GM21786 (cell line): ENCODE measurements around the gene BBX.
A peak's percentile ranks its signal among the peaks of the same experiment; 100 is the strongest.

ENCODE experiments used
- ATAC-seq: cut with Tn5 transposase; IDR thresholded peaks from one replicate; pipeline ENCODE4 v1.9.1; 2021; ENCODE audit not compliant: unreplicated experiment

The BBX gene

DNA sequence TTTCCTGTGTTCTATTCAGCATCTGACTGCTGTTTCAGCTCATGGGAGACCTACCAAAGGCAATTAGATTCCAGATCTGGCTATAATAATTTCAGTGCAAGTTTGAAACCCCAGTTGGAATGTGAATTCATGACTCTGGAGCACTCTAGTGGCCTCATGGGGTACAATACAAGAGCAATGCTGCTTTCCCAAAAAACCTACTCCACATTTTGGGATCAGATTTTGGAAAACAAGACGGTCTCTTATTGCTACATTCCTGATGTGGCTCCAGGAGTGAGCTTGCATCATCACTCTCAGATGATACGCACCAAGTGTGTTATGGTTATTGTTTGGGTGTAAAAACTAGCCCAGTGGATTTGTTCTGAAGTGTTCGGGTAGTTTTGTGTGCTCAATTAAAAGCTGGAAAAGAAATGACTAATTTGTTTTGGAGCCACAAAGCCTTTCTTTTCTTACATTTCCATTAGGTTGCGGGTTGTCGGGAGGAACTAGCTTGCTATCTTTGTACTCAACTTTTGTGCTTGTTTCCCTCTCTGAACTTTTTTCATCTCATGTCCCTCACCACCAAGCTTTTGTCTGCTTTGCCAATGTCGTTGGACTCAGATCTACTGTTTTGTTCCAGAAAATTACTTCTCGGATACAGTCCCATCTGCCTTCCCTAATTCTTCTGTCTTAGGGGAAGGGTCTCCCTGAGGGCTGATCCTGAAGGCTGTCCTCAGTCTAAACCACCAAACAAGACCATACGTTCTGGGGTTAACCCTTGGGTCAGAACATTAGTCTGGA, 272.1 kb downstream of the BBX start:
- ATAC-seq = no peak

DNA sequence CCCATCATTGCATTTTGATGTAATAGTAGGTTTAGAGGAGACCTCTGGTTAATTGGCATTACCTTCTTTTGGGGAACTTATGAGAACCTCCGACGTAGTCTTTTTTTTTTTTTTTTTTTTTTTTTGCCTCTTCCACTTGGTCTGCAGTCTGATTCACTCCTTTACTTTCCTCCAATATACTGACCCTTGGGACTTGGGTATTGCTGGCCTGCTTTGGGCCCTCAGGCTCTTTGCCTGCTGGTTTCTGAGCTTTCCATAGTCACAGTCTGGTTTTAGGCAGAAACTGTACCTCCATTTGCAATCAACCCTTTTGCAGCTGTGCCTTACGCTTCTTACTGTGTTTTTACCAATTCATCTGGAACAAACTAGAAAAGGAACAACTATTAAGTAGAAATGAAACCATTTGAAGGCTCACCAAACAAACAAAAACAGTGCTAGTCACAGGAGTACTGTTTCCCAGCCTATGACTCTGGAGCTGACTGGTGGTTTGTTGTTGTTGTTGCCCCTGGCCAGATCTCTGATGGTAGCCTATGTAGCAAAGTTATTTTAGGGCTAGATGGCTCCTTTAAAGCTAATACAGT, 272.8 kb downstream of the BBX start:
- no peak for ATAC-seq

DNA sequence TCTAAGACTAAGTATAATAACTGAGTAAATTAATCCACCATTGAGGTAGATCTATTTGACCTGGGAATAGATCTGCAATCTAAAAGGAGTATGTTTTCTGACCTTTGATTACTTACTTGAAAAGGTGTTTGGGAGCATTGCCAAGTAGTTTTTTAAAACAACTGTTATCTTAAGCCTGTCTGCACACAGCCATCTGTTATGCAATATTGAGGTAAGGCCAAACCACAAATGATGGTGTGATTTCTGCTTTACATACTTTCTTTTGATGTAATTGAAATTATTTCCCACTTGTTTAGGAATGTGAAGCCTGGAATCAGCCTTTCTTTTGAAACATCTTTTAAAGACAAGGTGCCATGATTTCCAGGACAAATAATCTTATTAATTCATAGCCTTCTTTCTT, 274.0 kb downstream of the BBX start:
- no peak for ATAC-seq

DNA sequence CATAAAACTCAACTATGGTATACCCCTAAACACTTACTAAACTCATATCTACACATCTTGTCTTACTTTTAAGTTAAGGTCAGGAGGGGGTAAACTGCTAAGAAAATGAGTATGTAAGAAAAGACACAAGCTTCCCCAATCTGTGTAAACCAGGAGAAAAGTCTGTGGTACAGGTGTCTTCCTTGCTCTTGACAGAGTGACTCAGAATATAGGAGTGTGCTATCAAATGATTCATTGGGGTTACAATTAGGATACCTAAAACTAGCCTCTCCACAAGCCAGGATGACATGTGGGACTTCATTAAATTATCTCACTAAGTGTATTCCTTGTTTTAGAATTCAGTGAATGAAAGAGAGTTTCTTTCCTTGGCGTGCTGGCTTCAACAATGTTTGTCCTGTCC, 274.8 kb downstream of the BBX start:
- ATAC-seq = no peak

DNA sequence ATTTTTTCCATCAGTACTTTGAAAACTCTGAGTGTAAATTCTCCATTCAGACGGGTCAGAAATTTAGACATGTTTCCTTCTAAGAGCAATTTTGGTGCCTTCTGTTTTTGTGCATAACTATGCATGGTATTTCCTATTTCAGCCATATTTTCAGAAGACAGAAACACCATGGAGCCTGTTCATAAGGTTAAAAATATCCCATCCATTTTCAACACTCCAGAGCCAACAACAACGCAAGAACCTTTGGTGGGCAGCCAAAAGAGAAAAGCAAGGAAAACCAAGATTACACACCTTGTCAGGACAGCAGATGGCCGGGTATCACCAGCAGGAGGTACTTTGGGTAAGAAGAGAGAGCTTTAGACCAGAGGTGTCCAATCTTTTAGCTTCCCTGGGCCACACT, 275.6 kb downstream of the BBX start:
- ATAC-seq = no peak

DNA sequence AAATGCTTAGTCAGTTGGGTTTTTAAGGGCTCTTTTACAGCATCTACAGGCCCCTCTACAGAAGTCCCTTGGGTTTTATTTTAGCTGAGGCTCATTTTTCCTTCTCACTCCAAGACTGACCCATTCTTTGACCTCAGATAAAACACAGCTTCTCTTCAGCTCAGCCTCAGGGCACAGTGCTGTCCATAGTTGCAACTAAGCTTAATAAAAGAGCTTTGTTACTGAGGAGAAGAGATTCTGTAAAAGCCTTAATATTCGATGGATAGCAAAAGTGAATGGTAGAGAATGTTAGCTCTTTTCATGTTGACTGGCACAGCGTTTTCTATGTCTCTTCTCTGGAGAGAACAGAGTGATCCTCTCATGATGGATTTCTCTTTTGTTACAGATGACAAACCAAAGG, 277.9 kb downstream of the BBX start:
- no peak for ATAC-seq

DNA sequence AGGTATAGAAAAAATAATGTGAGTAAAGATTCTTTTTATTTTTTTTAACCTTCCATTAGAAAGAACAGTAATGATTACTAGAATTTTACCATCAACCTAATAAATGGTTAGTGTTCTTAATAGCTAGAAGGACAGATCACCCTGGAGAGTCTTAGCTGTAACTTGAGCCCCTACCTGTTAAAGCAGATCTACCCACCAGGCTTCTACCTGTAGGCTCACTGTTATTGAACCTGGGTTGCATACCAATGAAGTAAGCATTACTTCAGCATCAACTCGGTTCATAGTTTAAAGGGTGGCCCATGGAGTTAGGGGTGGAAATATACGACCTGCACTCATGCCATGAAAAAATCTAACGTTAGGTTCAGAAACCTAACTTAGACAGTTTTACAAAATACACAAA, 280.4 kb downstream of the BBX start:
- ATAC-seq = no peak

DNA sequence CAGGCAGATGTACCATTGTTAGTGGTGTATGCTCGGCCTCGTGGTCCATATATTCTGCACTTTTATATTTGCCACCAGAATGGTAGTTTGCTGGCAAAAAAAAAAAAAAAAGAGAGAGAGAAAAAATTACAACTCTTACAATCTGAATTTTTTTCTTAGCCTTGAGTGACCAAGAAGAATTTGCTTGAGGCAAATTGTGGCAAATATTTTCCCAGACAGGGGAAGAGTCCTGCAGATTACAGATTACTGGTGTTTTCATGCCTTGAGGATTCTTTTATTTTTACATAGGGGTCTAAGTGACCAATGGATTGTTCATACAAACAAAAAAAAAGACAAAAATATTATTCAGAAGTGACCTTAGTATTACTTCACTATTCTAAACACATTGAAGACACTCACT, 283.3 kb downstream of the BBX start:
- ATAC-seq = no peak

DNA sequence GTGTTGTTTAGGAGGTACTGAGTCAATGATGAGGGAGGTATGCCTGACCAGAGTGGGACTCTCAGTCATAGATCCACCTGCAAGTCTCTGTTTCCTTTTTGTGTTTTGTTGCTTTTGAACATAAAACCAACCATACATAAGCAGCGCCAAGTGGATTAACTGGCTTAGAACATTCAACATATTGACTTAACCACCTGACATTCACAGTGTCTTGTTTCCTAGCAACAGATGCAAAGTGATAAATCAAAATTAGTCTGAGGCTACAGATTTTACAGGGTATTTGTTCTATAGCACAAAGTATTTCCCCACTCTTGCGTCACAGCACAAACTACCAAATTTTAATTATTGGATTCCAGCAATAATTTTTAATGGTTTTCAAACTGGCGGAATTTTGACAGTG, 283.8 kb downstream of the BBX start:
- no peak for ATAC-seq

DNA sequence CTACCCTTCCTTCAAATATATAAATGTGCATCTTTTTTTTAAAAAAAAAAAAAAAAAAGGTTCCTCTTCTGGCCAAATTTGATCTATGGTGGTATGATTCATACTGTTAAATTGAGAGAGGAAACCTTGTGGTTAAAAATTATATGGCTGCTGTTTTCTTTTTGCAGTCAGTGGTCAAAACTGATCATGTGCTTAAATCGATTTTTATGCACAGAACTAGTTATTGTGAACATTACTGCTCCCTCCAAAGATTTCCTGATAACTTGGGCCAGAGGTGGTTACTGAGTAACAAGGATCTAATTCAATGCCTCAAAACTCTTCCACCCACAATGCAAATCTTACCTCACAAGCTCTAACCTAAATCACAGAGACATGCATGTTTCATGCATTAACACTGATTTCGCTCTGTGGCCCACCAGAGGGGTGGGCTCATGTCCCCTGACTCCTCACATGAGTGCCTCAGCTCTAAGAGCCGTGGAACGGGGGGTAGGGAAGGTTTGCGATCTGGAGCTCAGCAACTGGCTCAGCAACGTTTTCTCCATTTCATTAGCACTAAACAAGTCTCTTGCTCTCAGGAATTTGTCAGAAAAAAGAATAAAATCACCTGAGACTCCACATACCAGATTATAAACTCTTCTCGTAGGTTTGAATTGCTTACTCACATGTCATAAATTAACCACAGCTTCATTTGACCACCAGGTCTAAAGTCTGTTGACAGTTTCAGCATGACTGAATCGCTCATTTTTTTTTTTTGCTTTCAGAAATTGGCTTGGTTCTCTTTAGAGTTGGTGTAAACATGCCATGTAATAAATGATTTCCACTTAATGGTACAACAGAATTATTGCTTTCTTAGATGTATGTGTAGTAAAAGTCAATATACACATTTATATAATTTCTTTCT, 287.7 kb downstream of the BBX start:
- ATAC-seq = peak; percentile 49

DNA sequence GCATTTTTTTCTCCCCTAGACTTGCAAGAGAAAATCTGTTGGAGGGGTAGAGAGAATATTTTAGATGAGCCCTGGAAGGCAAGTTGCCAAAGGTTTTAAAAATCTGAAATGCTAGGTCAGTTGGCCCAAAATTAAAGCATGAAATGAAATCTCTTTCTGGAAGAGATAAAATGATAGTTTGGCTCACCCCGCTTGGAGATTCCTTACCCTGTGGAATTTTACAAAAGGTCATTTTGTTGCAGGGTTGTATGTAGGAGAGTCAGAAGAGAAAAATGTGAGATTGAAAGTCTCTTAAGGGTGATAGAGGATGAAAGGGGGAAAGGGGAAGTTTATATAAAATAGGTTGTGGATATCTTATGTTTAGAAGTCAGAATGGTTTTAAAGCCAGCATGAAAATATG, 290.3 kb downstream of the BBX start:
- ATAC-seq = no peak

DNA sequence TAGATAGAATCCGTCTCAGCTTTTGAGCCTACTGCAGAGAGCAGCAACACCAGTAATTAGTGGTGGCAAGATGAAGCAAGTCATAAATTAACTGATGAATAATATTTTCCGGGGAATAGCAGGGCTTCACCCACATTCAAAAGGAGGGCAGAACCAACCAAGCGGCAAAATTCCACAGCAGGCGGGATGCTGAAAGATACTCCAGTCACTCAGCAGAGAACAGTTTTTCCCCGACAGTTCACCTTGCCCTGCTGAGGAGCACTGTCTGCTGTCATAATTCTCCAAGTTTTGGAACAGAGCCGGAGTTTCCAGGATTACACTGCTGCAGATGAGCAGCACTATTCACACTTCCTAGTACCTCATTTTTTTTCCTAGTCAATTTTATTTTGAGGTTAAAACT, 293.3 kb downstream of the BBX start:
- no peak for ATAC-seq

DNA sequence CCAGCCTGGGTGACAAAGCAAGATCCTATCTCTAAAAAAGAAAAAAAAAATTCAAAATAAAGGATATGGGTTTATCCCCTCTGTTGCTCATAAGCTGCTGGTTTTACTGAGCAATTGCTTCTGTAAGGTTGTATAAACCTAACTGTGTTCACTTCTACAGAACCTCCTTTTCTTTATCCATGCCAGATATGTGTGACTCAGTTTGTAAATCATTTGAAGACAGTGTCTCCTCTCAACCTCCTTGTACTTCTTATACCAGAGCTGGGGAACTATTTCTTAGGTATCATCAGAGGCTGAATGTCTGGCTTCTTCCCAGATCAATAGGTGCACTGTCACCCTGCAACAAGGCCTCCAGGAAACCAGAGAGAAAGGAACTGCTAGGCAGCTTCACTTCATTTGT, 294.3 kb downstream of the BBX start:
- ATAC-seq = no peak

DNA sequence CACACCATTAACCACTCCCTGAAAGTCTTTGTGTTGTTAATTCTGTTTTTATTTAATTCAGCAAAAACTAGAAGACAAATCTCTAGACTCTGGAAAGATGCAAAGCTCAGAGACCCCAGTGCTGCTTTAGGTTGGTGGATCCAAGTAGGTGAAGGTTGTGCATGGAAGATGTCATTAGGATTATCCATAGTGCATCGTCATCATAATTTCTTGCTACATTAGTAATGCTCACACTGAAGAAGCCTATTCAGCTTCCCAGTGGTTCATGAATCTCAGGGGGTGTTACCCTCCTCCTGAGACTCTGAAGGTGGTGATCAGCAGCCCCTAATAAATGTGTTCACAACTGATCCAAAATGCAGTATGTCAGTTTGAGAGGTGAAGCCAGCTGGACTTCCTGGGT, 295.3 kb downstream of the BBX start:
- no peak for ATAC-seq

DNA sequence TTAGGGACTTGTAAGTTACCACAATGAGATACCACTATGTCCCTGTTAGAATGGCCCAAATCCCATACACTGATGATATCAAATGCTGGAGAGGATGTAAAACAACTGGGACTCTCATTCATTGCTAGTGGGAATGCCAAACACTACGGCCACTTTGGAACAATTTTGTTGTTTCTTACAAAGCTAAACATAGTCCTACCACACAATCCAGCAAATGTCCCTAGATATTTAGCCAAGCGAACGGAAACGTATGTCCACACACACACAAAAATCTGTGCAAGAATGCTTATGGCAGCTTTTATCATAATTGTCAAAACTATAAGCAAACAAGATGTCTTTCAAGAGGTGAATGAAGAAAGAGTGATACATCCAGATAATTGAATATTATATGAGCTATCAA, 296.9 kb downstream of the BBX start:
- no peak for ATAC-seq

DNA sequence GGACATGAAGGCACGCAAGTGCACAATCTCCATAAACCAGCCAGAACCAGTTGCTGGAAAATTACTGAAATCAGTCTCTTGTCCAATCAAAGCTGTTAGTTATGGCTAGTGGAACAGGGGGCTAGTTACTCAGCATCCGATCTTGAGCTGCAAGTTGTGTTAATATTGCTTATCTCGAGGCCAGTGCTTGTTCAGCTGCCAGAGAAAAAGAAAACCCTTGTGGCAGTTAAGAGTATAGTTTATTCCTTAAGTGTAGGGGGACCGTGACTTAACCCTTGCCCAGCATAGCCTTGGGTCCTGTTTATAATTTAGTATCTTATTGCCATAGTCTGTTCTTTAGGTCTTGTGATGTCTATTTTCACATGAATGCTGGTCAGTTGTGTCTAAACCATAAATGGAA, 299.5 kb downstream of the BBX start:
- ATAC-seq = no peak

DNA sequence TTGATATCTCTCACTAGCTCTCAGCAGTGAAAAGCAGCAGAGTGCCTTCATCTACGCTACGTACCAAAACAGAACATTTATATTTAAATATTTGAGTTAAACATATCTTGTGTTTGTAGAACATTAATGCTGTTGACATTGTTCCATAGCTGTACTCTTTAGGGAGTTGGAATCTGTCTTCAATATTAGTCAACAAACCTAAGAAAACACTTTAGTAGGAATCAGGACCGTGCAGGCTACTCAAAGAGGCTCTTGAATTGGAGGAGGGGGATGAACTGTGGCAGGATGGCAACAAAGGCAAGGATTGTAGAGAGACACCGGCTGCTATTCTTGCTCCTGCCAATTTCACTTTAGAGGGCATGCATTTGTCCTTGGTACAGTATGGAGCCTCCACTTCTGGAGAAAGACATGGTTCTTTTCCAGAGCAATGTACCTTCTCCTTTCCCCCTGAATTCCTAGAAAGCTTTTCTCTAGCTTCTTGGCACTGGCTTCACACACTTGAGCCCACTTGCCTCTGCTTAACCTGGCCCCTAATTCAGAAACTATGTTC, 302.1 kb downstream of the BBX start:
- no peak for ATAC-seq

DNA sequence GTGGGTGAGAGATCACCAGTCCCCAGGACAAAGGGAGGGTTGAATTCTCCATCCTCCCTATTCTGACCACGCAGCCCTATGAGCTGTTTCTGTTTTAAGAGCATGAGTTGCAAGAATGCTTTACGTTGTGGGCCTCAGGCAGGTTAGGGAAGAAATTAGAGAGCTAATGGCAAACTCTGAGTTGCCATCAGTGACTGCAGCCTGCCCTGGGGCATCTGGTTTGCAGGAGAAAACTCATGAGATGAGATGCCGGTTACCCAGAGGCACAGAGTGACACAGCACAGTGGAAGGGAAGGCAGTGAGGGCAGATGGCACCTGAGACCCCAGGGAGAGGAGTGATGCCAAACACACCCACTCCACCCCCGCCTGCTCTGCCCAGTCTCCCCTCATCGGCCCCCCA, 302.8 kb downstream of the BBX start:
- ATAC-seq = no peak

DNA sequence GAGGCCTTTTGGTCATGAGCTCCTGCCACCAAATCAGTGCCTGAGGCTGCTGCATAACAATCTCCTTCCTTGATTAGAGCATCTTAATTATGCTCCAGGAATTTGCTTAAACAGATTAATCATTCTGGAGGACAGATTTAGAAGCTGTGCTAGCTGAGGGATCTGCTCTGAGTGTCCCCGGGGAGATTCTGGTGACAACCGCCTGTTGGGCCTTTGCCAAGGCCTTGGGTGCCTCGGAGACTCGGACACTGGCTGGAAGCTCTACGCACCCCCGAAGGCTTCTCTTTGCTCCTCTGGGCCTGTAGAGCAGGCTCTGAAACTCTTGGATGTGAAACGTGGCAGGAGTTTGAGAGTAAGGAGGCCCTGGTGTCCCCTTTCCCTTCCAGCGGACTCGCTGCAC, 304.0 kb downstream of the BBX start:
- no peak for ATAC-seq

DNA sequence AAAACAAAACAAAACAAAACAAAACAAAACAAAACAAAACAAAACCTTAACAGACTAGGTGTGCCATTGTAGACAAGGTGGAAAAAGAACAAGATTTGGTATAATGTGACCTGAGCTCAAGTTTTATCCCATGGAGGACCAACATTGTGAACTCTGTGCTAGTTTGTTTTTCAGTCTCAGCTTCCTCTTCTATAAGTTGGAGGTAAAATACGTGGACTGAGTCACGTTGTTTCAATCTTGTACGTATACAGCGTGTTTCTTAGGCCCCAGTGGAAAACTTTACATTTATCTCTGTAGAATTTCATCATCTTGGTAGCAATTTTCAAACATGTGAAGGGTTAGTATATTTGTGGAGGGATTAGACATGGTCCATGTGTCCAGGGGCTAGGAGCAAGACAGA, 306.4 kb downstream of the BBX start:
- ATAC-seq = no peak

DNA sequence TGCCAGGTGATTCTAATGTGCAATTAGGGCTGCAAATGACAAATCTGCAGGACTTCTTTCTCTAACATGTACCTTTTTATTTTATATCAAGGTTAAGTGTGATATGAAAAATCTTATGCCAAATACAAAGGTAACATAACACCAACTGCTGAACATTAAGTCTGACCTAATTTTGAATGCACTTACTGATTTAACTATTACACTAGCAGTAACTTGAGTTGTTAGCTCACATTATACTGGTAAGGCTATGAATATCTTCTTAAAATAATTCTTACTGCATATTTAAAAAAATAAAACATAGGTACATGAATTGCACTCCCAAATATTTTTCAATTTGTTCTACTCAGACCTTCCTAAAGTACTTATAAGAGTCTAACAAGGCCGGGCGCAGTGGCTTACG, 308.8 kb downstream of the BBX start:
- no peak for ATAC-seq

DNA sequence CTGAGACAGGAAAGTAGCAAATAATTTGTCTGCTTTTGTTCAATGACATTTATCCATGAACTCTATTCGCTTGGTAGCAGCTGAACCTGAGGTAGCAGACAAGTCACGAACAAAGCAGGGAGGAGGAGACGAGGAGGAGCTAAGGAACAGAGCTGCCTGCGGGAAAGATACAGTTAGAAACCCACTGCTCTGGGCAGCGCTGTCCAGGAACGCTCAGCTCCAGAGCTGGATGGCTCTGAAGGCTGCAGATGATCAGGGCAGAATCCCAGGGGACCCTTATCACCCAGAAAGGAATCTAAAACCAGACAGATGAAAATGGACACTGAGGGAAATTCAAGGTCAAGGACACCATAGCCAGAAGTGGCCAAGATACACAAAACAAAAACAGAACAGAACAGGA, 310.3 kb downstream of the BBX start:
- ATAC-seq = no peak
